GM21381 (cell line): Measurements from ENCODE around the gene P2RX6.
"Not testable (repeated sequence)": the region's sequence is repeated elsewhere in the genome, so short reads cannot be mapped to it uniquely, and the experiment has no call there.

Experiments used
- ATAC-seq: cut with Tn5 transposase; IDR thresholded peaks from one replicate; pipeline ENCODE4 v1.9.1; 2021; ENCODE audit warnings: mild to moderate bottlenecking, moderate library complexity; ENCODE audit not compliant: unreplicated experiment

The P2RX6 gene

DNA sequence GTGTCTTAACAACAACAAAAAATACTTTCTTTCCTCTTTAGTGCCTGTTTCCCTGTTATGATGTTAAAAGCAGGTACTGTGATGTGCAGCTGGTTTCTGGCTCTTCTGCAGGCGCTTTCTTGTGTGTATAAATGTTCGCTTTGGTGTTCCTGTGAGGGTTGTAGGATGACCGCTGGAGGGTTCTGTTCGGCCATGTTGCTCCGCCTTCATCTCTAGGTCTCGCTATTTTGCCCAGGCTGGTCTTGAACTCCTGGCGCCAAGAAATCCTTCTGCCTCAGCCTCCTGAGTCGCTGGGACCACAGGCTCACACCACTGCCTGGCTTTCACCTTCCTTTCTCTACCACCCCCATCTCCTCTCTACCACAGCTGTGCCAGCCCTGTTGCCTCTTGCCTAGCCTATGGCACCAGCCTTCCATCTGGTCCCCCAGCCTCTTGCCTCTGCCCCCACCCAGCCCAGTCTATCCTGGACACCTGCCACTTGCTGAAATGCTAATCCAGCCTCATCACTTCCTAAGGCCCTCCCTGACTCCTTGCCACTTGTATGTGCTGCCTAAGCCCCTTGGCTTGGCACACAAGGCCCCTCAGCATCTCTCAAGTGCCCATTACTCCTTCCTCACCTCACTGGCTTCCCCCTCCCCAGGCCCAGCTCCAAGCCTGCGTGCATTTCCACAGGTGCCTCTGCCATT, 36.3 kb downstream of the P2RX6 start:
- no peak for ATAC-seq

DNA sequence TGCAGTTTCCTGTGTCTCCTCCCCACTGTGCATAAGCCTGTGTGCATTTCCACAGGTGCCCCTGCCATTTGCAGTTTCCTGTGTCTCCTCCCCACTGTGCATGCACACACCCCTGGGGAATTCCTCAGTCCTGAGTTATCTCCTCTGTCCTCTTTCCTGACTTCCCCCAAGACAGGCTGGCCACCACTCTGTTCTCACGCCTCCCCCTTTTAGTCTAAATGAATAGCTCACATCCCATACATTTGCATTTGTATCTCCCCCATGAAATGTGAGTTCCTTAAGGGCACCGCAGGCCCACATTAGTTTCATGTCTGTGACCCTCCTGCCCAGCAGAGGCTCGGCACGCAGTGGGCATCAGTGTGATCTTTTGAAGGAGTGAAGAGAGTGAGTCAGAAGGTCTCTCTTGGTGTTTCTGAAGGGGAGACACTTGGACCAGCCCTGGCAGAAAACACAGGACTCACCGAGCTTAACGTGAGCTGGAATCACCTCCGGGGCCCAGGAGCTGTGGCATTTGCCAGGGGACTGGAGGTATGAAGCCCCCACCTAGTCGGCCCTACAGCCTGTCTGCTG, 37.0 kb downstream of the P2RX6 start:
- no peak for ATAC-seq

DNA sequence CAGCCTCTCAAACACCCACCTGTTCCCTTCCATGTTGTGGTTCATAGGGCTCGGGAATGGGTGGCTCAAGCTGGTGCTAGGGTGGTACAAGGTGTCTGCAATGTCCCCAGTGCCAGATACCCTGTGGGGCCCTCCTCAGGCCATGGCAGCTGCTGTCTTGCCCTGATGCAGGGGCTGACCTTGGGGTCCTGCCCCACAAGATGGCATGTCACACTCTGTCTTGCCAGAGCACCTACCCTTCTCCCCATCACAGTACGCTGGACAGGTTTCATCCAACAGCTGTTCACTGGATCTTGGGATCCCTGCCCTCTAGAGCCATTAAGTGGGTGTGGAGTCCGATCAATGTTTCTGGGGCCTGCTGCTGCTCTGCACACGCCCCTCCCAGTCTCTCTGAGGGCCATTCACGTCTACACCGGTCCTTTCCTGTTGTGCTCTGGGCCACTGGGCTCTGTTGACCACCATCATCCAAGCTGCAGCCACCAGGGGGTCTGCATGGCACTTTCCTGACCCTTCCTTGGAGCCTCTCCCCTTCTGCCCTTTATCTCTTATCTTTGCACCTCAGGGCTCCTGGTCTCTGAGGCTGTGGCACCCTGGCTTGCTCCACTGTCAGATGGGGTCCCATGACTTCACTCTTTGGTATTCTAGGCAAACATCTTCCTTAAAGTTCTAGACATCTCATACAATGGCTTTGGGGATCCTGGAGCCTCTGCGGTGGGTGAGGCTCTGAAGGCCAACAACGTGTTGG, 37.9 kb downstream of the P2RX6 start:
- no peak for ATAC-seq

DNA sequence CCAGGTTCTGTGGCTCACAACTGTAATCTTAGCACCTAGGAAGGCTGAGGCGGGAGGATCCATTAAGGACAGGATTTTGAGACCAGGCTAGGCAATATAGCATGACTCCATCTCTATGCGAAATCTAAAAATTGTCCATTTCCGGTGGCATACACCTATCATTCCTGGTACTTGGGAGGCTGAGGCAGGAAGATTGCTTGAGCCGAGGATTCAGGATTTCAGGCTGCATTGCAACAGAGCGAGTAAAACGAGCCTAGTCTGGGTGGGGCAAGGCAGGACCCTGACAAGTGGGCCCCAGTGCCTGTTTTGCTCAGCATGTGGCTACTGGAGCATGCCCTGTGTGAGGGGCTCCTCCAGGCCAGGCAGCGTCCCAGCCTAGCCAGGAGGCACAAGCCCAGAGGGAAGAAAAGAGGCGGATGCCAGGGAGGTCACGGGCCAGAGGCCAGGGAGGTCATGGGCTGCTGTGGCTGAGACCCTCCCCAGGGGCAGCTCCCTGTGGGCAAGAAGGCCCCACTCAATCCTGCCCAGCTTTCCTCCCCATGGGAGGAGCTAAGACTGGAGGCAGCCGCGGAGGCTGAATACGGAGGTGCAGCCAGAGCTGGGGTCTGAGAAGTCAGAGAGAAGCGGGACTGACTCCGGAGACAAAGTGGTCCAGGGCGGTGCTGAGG, 39.2 kb downstream of the P2RX6 start:
- ATAC-seq = no peak

DNA sequence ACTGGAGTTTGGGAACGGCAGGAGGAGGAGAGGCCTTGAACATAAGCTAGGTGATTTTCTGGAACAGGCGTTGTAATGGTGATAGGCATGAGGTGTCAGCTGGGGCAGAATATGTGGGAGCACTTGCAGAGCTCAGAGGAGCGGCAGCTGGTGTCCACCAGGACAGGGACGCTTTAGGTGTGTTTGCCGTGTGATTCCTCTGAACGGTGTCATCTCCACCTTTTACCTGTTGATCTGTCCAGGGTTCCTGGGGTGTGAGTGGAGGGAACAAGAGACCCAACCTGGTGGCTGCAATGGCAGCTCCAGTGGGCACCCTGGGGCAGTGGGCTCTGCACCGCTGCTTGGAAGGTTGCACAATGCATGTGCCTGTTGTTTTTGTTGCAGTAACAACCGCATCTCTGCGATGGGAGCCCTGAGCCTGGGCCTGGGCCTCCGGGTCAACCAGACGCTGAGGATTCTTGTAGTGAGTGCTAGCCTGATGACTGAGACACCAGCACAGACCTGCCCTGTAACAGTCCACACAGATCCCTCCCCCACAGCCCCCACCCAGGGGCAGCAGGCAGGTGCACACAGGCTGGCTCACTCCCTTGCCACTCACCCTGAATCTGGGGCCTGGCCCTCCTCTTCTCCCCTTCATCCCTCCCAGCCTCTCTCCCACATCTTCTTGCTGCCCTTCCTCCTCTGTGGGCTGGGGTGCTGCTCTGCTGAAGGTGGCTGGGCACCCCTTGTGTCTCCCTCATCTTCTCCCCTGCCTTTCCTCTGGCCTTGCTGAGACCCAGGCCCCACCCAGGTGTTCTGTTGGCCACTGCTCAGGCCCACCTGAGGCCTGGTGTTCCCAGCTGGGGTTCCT, 40.0 kb downstream of the P2RX6 start:
- ATAC-seq = no peak

DNA sequence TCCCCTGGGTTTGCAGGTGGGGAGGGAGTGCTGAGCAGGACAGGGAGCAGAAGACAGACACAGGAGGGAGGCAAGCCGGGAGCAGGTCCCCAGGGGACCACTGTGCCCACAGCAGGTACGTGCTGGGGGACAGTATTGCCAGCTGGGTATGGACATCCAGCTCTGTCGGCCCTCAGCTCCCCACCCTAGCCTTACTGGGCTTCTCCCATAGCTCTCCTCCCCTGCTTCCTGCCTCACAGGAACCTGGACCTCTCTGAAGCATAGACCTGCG, 40.5 kb downstream of the P2RX6 start:
- ATAC-seq = no peak

DNA sequence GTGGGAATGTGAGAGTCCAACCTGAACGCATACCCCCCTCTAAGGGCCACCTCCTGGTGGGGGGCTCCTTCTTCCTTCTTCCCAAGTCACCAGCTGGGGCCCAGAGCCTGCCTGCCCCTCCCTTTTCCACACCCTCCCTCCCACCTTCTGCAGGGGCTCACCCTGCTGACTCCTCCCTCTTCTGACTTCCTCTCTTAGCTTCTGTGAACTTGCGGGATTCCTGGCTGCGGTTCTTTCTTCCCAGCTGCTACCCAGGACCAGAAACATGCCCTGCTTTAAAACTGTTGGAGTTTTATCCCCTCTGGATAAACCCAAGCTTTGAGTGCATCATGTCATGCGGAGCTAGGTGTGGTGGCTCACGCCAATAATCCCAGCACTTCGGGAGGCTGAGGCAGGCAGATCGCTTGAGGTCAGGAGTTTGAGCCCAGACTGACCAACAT, 40.9 kb downstream of the P2RX6 start:
- no peak for ATAC-seq

DNA sequence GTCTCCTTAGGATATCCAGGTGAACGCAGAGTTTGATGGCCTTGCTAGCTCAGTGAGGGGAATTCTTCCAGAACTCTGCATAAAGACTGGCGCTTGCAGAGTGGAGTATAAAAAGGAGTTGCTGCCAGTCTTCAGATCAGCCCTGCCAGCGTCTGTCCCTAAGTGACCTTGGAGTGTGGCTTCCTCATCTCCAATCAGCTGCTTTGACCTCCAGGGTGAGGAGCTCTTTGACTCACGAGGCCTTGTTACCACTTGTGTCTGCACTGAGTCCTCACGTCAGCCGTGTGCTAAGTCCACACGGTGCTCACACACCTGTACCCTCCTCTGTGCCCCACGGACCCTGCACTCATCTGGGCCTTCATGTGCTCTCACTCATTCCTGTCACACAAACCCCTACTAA, 45.4 kb downstream of the P2RX6 start:
- not testable (repeated sequence) for ATAC-seq

DNA sequence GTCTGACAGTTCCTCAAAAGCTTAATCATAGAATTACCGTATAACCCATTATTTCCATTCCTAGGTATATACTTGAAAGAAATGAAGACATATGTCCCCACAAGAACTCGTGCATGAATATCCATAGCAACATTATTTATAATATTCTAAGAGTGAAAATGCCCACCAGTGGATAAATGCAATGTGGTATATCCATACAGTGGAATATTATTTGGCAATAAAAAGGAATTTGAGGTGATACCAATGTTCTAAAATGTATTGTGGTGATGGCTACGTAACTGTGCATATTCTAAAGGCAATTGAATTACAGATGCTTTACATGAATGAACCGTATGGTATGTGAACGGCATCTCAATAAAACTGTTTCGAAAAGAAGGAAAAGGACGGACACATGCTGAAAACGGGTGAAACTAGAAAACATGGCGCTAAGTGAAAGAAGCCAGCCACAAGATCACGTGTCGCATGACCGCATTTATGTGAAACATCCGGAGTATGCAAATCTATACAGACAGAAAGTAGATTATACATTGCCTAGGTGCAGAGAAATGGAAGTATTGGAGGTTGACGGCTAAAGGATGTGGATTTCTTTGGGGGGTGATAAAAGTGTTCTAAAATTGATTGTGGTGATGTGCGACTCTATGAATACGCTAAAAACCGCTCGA, 46.8 kb downstream of the P2RX6 start:
- not testable (repeated sequence) for ATAC-seq

DNA sequence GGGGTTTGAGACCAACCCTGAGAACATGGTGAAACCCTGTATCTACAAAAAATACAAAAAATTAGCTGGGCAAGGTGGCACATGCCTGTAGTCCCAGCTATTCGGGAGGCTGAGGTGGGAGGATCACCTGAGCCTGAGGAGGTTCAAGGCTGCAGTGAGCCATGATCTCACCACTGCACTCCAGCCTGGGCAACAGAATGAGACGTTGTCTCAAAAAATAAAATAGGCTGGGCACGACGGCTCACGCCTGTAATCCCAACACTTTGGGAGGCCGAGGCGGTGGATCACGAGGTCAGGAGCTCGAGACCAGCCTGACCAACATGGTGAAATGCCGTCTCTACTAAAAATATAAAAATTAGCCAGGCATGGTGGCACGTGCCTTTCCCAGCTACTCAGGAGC, 49.5 kb downstream of the P2RX6 start:
- not testable (repeated sequence) for ATAC-seq

DNA sequence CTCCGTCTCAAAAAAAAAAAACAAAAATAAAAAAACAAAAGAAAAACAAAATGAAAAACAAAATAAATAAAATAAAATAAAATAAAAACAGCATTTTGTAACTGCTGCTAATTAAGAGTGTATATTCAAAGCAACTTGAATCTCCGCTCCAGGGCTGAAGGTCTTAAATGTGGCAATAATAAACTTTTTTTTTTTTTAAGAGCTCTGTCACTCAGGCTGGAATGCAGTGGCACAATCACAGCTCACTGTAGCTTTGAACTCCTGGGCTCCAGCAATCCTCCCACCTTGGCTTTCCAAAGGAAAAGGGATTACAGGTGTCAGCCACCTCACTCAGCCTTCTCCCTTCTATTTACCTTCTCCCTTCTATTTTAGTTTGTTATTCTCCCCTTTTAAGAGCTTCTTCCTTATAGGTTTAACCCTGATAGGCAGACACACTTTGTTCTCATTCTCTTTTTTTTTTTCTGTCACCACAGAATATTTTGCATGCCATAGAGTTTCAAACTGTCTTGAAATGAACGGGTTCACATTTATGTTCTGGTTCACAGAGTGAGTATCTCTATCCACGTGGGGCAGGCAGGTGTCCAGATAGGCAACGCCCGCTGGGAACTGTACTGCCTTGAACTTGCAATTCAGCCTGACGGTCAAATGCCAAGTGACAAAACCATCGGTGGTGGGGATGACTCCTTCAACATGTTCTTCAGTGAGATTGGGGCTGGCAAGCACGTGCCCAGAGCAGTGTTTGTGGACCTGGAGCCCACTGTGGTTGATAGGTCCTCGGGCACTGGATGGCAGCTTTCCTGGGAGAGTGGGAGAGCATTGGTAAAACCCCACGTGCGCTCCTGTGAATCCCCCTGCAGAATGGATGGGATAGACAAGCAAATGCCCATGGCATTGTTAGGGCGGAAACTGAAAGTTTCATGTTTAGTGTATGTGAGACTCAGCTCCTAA, 50.2 kb downstream of the P2RX6 start:
- ATAC-seq = no peak

DNA sequence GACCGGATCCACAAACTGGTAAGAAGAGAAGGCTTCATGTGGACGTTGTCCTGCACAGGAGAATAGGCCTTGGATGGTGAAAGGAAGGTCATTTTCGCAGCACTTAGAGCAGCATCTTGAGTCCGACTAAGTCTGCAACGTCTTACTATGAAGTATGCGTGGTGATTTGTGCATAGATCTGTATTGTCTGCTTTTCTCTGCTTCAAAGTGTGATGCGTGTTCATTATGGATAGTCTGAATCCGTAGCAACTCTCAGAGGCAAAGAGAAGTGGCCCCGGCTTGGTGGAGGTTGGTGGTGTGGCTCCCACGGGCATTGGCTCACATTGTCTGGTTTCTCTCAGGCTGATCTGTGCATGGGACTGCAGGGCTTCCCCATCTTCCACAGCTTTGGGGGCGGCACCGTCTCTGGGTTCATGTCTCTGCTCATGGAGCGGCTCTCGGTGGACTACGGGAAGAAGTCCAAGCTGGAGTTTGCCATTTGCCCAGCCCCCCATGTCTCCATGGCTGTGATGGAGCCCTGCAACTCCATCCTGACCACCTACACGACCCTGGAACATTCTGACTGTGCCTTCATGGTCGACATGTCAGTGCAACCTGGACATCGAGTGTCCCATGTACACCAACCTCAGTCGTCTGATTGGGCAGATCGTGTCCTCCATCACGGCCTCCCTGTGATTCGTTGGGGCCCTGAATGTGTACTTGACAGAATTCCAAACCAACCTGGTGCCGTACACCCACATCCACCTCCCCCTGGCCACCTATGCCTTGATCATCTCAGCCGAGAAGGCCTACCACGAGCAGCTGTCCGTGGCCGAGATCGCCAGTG, 52.3 kb downstream of the P2RX6 start:
- no peak for ATAC-seq

DNA sequence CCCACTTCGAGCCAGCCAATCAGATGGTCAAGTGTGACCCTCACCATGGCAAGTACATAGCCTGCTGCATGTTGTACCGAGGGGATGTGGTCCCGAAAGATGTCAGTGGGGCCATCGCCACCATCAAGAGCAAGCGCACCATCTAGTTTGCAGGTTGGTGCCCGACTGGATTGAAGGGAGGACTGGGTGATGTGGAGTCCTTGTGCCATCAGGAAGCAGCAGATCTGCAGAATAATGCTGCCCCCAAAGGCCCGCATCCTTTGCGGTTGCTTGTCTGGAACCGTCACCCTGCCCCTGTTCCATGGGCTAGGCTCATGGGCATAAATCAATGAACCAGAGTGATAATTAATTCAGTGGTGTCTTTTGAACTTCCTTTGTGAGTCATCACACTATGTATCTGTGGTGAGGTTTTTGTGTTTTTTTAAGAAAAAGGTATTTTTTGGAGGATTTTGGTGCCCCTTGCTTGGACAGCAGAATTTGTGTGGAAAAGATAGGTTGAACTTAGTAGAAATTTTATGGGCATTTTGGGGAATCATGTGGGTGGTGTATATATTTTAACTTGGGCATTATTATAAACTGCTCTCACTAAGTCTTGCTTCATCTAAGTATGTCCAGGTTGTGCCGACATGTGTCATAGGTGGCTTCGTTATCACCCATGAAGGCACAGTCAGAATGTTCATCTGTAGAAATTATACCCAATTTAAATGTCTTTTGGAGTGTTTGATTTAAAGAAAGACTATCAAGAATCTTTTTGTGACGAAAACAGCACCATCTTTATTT, 53.1 kb downstream of the P2RX6 start:
- ATAC-seq = no peak

DNA sequence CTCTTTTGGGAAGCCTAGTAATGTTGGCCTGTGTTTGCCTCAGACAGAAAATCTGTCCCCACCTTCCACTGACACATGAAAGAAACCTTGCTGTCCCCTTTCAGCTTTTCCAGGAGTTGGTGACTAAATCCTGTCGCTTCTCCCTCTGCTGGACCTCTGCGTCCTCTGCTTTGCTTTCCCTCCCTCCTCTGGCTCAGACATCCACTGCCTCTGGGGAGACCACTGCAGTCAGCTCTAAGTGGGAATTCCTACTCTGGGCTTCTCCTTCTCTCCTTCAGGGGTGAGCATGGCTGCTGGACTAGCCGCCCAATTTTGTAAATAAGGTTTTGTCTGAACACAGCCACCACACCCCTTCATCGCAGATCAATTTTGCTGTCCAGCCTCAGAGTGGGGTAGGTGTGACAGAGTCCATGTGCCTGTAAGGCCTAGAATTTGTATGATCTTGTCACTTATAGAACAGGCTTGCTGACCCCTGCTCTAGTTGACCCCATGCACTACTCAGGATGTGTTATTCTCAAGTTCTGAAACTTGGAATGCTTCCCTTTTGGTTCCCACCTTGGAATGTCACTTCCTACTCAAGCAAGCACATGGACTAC, 53.8 kb downstream of the P2RX6 start:
- no peak for ATAC-seq

DNA sequence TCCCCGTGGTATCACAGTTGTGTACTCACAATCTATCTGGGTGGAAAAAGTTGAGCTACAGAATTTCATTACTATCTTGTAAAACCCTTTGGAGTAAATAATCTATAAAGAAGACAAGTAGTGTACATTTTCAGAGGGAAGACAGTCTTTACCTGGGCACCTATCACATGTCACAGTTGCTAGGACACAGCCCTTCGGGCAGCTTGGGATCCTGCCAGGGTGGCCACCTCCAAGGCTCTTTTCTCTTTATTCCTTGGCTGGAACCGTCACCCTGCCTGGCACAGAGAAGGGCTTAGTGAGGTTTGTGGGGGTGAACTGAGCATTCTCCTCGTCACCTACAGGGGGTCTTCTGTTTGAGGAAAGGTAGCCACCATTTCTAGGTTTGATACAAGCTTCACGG, 54.4 kb downstream of the P2RX6 start:
- no peak for ATAC-seq

DNA sequence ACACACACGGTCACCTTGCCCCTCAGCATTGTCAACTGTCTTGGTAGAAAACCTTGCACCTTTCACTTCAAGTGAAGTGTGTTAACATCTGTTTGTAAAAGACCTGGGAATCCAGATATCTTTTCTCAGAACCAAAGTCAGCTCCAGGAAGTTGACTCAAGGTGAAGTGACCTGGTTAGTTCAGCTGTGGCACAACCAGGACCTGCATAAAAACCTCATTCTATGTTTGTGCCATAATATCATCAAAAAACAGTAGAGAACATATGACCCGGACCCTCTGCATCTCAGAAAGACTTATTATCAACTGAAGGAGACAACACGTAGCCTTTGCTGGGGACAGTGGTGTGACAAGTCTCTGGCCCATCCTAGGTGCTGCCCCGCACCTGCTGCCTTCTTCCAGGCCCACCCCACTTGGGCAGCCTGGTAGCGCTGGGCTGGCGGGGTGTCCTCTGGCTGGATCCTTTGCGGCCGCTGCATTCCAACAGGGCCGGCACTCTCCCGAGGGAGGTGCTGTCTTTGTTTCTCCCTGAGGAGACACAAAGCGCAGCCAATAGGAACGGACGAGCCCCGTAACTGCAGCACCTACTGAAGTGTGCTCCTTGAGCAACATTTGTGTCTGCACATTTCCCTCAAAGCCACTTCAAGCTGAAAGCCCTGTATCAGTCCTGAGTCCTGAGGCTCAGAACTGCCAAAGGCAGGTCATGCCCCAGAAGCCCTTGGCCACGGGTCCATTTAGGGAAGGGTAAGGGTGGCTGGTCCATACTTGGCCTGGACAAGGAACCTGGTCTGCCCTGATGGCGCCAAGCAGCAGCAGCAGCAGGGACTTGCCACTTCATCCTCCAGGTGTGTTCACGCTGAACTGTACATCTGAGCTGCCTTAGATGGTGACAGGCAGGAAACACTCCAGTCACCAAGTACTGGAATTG, 56.0 kb downstream of the P2RX6 start:
- ATAC-seq = no peak
